ENCODE measurements around the gene PGR.
"Not testable (repeated sequence)": the region's sequence is repeated elsewhere in the genome, so short reads cannot be mapped to it uniquely, and the experiment has no call there.

The PGR gene

GRCh38 chr11:101034076-101034475 is 95.5 kb downstream of the PGR start:
- Histone ChIP-seq H3K27me3 (ENCODE audit: insufficient read depth, low read length) (no peaks in the 10 kb centered on the region), H3K79me2 (ENCODE audit: control insufficient read depth, insufficient read depth, low read length, unreplicated experiment) (no peaks in the 10 kb centered on the region), H3K36me3 (ENCODE audit: insufficient read depth, low read length) (no peaks in the 10 kb centered on the region), H2AFZ (ENCODE audit: low read length, unreplicated experiment) (no peak overlapping the region), H3K27ac (ENCODE audit: low read depth, low read length) (no peak overlapping the region), H3K4me1 (ENCODE audit: control insufficient read depth, insufficient read depth, low read length, unreplicated experiment) (no peaks in the 10 kb centered on the region), H3K4me3 (ENCODE audit: low read depth, low read length) (no peak overlapping the region)

GRCh38 chr11:101032991-101033390 is 96.6 kb downstream of the PGR start:
- H3K36me3 ChIP-seq (ENCODE audit: insufficient read depth, low read length), result no peaks in the 10 kb centered on the region
- no peak overlapping the region for H2AFZ ChIP-seq (ENCODE audit: low read length, unreplicated experiment)
- no peaks in the 10 kb centered on the region for H3K27me3 ChIP-seq (ENCODE audit: insufficient read depth, low read length)
- H3K4me3 ChIP-seq (ENCODE audit: low read depth, low read length), result no peak overlapping the region
- no peak overlapping the region for H3K27ac ChIP-seq (ENCODE audit: low read depth, low read length)
- no peaks in the 10 kb centered on the region for H3K4me1 ChIP-seq (ENCODE audit: control insufficient read depth, insufficient read depth, low read length, unreplicated experiment)
- no peaks in the 10 kb centered on the region for H3K79me2 ChIP-seq (ENCODE audit: control insufficient read depth, insufficient read depth, low read length, unreplicated experiment)

DNA sequence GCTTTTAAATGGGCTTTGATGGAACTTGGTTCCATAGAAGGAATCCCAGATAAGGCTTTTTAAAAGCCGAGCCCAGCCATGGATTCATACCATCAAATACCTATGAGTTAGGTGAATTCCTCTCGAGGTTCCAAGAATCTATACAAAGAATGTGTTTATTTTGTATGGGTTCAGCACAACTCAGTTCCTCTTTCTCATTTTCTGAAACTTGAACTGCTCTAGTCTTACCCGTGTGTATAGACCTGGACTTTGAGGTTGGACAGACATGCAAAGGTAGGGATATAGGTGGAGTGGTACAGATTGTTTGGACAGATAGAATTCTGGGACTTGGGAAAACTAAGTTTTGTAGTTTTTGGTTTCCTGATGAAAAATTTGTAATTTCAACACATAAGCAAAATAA is 97.9 kb downstream of the PGR start:
- Histone ChIP-seq H3K27ac (ENCODE audit: low read depth, low read length) (no peak overlapping the region), H3K4me3 (ENCODE audit: low read depth, low read length) (no peak overlapping the region), H3K27me3 (ENCODE audit: insufficient read depth, low read length) (no peaks in the 10 kb centered on the region), H3K4me1 (ENCODE audit: control insufficient read depth, insufficient read depth, low read length, unreplicated experiment) (no peaks in the 10 kb centered on the region), H2AFZ (ENCODE audit: low read length, unreplicated experiment) (no peak overlapping the region), H3K36me3 (ENCODE audit: insufficient read depth, low read length) (no peaks in the 10 kb centered on the region), H3K79me2 (ENCODE audit: control insufficient read depth, insufficient read depth, low read length, unreplicated experiment) (no peaks in the 10 kb centered on the region)

DNA sequence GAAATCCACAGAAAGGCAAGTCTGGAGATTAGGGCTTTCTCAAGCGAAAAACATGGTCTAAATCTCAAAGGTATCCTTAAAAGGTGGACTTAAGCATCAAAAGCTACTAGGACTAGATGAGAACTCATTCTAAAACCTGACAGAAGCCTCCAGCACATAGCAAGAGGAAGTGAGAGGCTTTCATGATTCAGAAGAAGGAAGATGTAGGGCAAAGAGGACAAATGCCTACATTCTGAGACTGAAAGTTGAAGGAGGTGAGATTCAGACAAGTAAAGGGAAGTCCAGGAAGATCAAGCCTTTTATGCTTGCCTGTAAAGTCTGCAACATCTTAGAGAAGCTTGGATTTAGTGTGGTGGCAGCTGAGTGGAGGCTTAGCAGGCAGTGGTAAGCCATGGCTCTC is 98.9 kb downstream of the PGR start:
- H2AFZ ChIP-seq (ENCODE audit: low read length, unreplicated experiment), result no peak overlapping the region
- no peaks in the 10 kb centered on the region for H3K79me2 ChIP-seq (ENCODE audit: control insufficient read depth, insufficient read depth, low read length, unreplicated experiment)
- no peak overlapping the region for H3K27ac ChIP-seq (ENCODE audit: low read depth, low read length)
- H3K27me3 ChIP-seq (ENCODE audit: insufficient read depth, low read length), result no peaks in the 10 kb centered on the region
- H3K4me3 ChIP-seq (ENCODE audit: low read depth, low read length), result no peak overlapping the region
- no peaks in the 10 kb centered on the region for H3K4me1 ChIP-seq (ENCODE audit: control insufficient read depth, insufficient read depth, low read length, unreplicated experiment)
- H3K36me3 ChIP-seq (ENCODE audit: insufficient read depth, low read length), result no peaks in the 10 kb centered on the region

- Histone ChIP-seq H2AFZ (ENCODE audit: low read length, unreplicated experiment) (no peak overlapping the region), H3K27ac (ENCODE audit: low read depth, low read length) (no peak overlapping the region), H3K36me3 (ENCODE audit: insufficient read depth, low read length) (no peaks in the 10 kb centered on the region), H3K79me2 (ENCODE audit: control insufficient read depth, insufficient read depth, low read length, unreplicated experiment) (no peaks in the 10 kb centered on the region), H3K4me3 (ENCODE audit: low read depth, low read length) (no peak overlapping the region), H3K4me1 (ENCODE audit: control insufficient read depth, insufficient read depth, low read length, unreplicated experiment) (no peaks in the 10 kb centered on the region), H3K27me3 (ENCODE audit: insufficient read depth, low read length) (no peaks in the 10 kb centered on the region)
Measured at GRCh38 chr11:101030015-101030414, 99.6 kb downstream of the PGR start.

GRCh38 chr11:101028644-101029043 is 101.0 kb downstream of the PGR start:
- H3K4me3 ChIP-seq (ENCODE audit: low read depth, low read length), result no peak overlapping the region
- no peak overlapping the region for H3K27ac ChIP-seq (ENCODE audit: low read depth, low read length)
- no peaks in the 10 kb centered on the region for H3K4me1 ChIP-seq (ENCODE audit: control insufficient read depth, insufficient read depth, low read length, unreplicated experiment)
- H3K27me3 ChIP-seq (ENCODE audit: insufficient read depth, low read length), result no peaks in the 10 kb centered on the region
- no peak overlapping the region for H2AFZ ChIP-seq (ENCODE audit: low read length, unreplicated experiment)
- H3K36me3 ChIP-seq (ENCODE audit: insufficient read depth, low read length), result no peaks in the 10 kb centered on the region
- H3K79me2 ChIP-seq (ENCODE audit: control insufficient read depth, insufficient read depth, low read length, unreplicated experiment), result no peaks in the 10 kb centered on the region

DNA sequence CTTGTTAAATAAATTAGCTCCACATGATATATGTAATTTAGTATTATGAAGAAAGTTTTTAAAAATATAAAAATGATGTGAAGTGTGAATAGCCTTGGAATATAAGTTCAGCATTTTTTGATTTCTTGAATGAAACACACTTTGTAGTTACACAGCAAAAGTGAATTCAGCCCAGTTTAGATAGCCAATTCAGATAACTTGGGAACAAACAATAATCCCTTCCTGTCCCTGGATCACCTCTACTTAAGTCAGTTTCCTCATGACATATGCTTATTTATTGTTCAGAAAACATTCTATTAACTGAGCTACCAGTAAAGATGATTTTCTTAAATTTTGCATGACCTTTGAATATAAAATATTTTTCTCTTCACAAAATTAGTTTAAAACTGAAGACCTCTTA is 107.4 kb downstream of the PGR start:
- no peak overlapping the region for H2AFZ ChIP-seq (ENCODE audit: low read length, unreplicated experiment)
- no peaks in the 10 kb centered on the region for H3K27me3 ChIP-seq (ENCODE audit: insufficient read depth, low read length)
- H3K27ac ChIP-seq (ENCODE audit: low read depth, low read length), result no peak overlapping the region
- H3K4me3 ChIP-seq (ENCODE audit: low read depth, low read length), result no peak overlapping the region
- no peaks in the 10 kb centered on the region for H3K4me1 ChIP-seq (ENCODE audit: control insufficient read depth, insufficient read depth, low read length, unreplicated experiment)
- no peaks in the 10 kb centered on the region for H3K79me2 ChIP-seq (ENCODE audit: control insufficient read depth, insufficient read depth, low read length, unreplicated experiment)
- H3K36me3 ChIP-seq (ENCODE audit: insufficient read depth, low read length), result no peaks in the 10 kb centered on the region

- peaks cover 4% of the 10 kb centered on the region; the same call in 1 of the 2 replicates for H3K27me3 ChIP-seq (ENCODE audit: insufficient read depth, low read length)
- H3K4me3 ChIP-seq (ENCODE audit: low read depth, low read length), result no peak overlapping the region
- no peaks in the 10 kb centered on the region for H3K36me3 ChIP-seq (ENCODE audit: insufficient read depth, low read length)
- no peaks in the 10 kb centered on the region for H3K79me2 ChIP-seq (ENCODE audit: control insufficient read depth, insufficient read depth, low read length, unreplicated experiment)
- H3K27ac ChIP-seq (ENCODE audit: low read depth, low read length), result no peak overlapping the region
- no peaks in the 10 kb centered on the region for H3K4me1 ChIP-seq (ENCODE audit: control insufficient read depth, insufficient read depth, low read length, unreplicated experiment)
- no peak overlapping the region for H2AFZ ChIP-seq (ENCODE audit: low read length, unreplicated experiment)
Measured at GRCh38 chr11:101019870-101020269, 109.7 kb downstream of the PGR start.

DNA sequence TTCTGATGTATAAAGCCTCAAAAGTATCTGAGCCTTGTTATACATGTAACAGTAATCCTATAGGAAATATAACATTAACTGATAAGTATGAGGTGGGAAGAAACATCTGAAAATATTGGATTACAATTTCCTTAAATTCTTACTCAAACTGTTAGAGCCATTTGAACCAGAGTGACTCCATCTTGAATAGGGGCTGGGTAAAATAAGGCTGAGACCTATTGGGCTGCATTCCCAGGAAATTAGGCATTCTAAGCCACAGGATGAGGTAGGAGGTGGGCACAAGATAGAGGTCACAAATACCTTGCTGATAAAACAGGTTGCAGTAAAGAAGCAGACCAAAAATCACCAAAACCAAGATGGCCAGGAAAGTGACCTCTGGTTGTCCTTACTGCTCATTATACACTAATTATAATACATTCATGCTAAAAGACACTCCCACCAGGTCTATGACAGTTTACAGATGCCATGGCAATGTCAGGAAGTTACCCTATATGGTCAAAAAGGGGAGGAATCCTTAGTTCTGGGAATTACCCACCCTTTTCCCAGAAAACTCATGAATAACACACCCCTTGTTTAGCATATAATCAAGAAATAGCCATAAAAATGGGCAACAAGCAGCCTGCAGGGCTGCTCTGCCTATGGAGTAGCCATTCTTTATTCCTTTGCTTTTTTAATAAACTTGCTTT is 114.9 kb downstream of the PGR start:
- H3K27me3 ChIP-seq (ENCODE audit: insufficient read depth, low read length), result peaks cover 12% of the 10 kb centered on the region; the same call in 1 of the 2 replicates
- H3K4me3 ChIP-seq (ENCODE audit: low read depth, low read length), result no peak overlapping the region
- H2AFZ ChIP-seq (ENCODE audit: low read length, unreplicated experiment), result no peak overlapping the region
- H3K79me2 ChIP-seq (ENCODE audit: control insufficient read depth, insufficient read depth, low read length, unreplicated experiment), result no peaks in the 10 kb centered on the region
- H3K4me1 ChIP-seq (ENCODE audit: control insufficient read depth, insufficient read depth, low read length, unreplicated experiment), result no peaks in the 10 kb centered on the region
- H3K27ac ChIP-seq (ENCODE audit: low read depth, low read length), result no peak overlapping the region
- H3K36me3 ChIP-seq (ENCODE audit: insufficient read depth, low read length), result no peaks in the 10 kb centered on the region

GRCh38 chr11:101013702-101014101 is 115.9 kb downstream of the PGR start:
- H3K36me3 ChIP-seq (ENCODE audit: insufficient read depth, low read length); H3K79me2 ChIP-seq (ENCODE audit: control insufficient read depth, insufficient read depth, low read length, unreplicated experiment); H3K4me3 ChIP-seq (ENCODE audit: low read depth, low read length); H2AFZ ChIP-seq (ENCODE audit: low read length, unreplicated experiment); H3K4me1 ChIP-seq (ENCODE audit: control insufficient read depth, insufficient read depth, low read length, unreplicated experiment); H3K27ac ChIP-seq (ENCODE audit: low read depth, low read length): not testable (repeated sequence)
- H3K27me3 ChIP-seq (ENCODE audit: insufficient read depth, low read length), result peaks cover 12% of the 10 kb centered on the region; the same call in 1 of the 2 replicates

GRCh38 chr11:101011881-101012280 is 117.7 kb downstream of the PGR start:
- H3K36me3 ChIP-seq (ENCODE audit: insufficient read depth, low read length), result no peaks in the 10 kb centered on the region
- H3K27me3 ChIP-seq (ENCODE audit: insufficient read depth, low read length), result peaks cover 15% of the 10 kb centered on the region; the same call in 1 of the 2 replicates
- no peak overlapping the region for H2AFZ ChIP-seq (ENCODE audit: low read length, unreplicated experiment)
- no peaks in the 10 kb centered on the region for H3K4me1 ChIP-seq (ENCODE audit: control insufficient read depth, insufficient read depth, low read length, unreplicated experiment)
- H3K79me2 ChIP-seq (ENCODE audit: control insufficient read depth, insufficient read depth, low read length, unreplicated experiment), result no peaks in the 10 kb centered on the region
- no peak overlapping the region for H3K27ac ChIP-seq (ENCODE audit: low read depth, low read length)
- no peak overlapping the region for H3K4me3 ChIP-seq (ENCODE audit: low read depth, low read length)

Data from ACC112 (cell line).